Ishikawa (cell line): ENCODE measurements around the gene ENOX1.

Source experiments
- CEBPB ChIP-seq: IDR thresholded peaks from 2 replicates; pipeline ENCODE4 v1.6.1; 2012
- CREB1 ChIP-seq: IDR thresholded peaks from 2 replicates; pipeline ENCODE4 v1.6.1; 2012; ENCODE audit warnings: low read depth
- EGR1 ChIP-seq: IDR thresholded peaks from 2 replicates; pipeline ENCODE4 v1.6.1; 2012
- EP300 ChIP-seq: IDR thresholded peaks from 2 replicates; pipeline ENCODE4 v1.6.1; 2012; ENCODE audit warnings: borderline replicate concordance
- FOXM1 ChIP-seq: IDR thresholded peaks from 2 replicates; pipeline ENCODE4 v1.6.1; 2012; ENCODE audit warnings: low read depth, borderline replicate concordance
- MAX ChIP-seq: IDR thresholded peaks from 2 replicates; pipeline ENCODE4 v1.6.1; 2012
- NFIC ChIP-seq: IDR thresholded peaks from 2 replicates; pipeline ENCODE4 v1.6.1; 2012
- RAD21 ChIP-seq: IDR thresholded peaks from 2 replicates; pipeline ENCODE4 v1.6.1; 2012; ENCODE audit warnings: low read depth
- REST ChIP-seq: IDR thresholded peaks from 2 replicates; pipeline ENCODE4 v1.6.1; 2012; ENCODE audit warnings: low read depth, mild to moderate bottlenecking
- TAF1 ChIP-seq: IDR thresholded peaks from 2 replicates; pipeline ENCODE4 v1.6.1; 2012; ENCODE audit warnings: low read depth, mild to moderate bottlenecking
- TCF12 ChIP-seq: IDR thresholded peaks from 2 replicates; pipeline ENCODE4 v1.6.1; 2012; ENCODE audit warnings: low read depth
- TEAD4 ChIP-seq: IDR thresholded peaks from 2 replicates; pipeline ENCODE4 v1.6.1; 2012
- USF1 ChIP-seq: IDR thresholded peaks from 2 replicates; pipeline ENCODE4 v1.6.1; 2012
- YY1 ChIP-seq: IDR thresholded peaks from 2 replicates; pipeline ENCODE4 v1.6.1; 2012; ENCODE audit warnings: low read depth
- ZBTB7A ChIP-seq: IDR thresholded peaks from 2 replicates; pipeline ENCODE4 v1.6.1; 2012; ENCODE audit warnings: low read depth

The ENOX1 gene

GRCh38 chr13:43357564-43357963 is 429.2 kb downstream of the ENOX1 start:
- TF ChIP-seq ZBTB7A (no peak), TAF1 (no peak), TCF12 (no peak), YY1 (no peak), NFIC (no peak), EGR1 (no peak), RAD21 (no peak), EP300 (no peak), REST (no peak), FOXM1 (no peak), MAX (no peak), USF1 (no peak), CREB1 (no peak), CEBPB (no peak), TEAD4 (no peak)

GRCh38 chr13:43356567-43356966 is 430.2 kb downstream of the ENOX1 start:
- no peak for TF ChIP-seq REST
- TF ChIP-seq CREB1, result no peak
- TF ChIP-seq TEAD4, result no peak
- TF ChIP-seq EGR1, result no peak
- no peak for TF ChIP-seq USF1
- no peak for TF ChIP-seq RAD21
- TF ChIP-seq EP300, result no peak
- no peak for TF ChIP-seq FOXM1
- no peak for TF ChIP-seq NFIC
- no peak for TF ChIP-seq ZBTB7A
- TF ChIP-seq YY1, result no peak
- TF ChIP-seq MAX, result no peak

GRCh38 chr13:43355774-43356173 is 431.0 kb downstream of the ENOX1 start:
- no peak for TF ChIP-seq CREB1
- TF ChIP-seq ZBTB7A, result no peak
- TF ChIP-seq EGR1, result no peak
- TF ChIP-seq YY1, result no peak
- TF ChIP-seq TAF1, result no peak
- no peak for TF ChIP-seq TEAD4
- TF ChIP-seq CEBPB, result no peak
- TF ChIP-seq FOXM1, result no peak
- no peak for TF ChIP-seq RAD21
- no peak for TF ChIP-seq MAX
- no peak for TF ChIP-seq REST

- no peak for TF ChIP-seq NFIC
- TF ChIP-seq TEAD4, result no peak
- TF ChIP-seq USF1, result no peak
- no peak for TF ChIP-seq REST
- no peak for TF ChIP-seq RAD21
- no peak for TF ChIP-seq CEBPB
- TF ChIP-seq TAF1, result no peak
- TF ChIP-seq CREB1, result no peak
- TF ChIP-seq EP300, result no peak
- no peak for TF ChIP-seq TCF12
- TF ChIP-seq MAX, result no peak
- no peak for TF ChIP-seq YY1
- no peak for TF ChIP-seq EGR1
- no peak for TF ChIP-seq FOXM1
- no peak for TF ChIP-seq ZBTB7A
These were observed 432.4 kb downstream of the ENOX1 start for GRCh38 chr13:43354153-43354945.
